ENCODE results near the gene TCF4.
A peak's percentile ranks its signal among the peaks of the same experiment; 100 is the strongest.

Gene TCF4

DNA sequence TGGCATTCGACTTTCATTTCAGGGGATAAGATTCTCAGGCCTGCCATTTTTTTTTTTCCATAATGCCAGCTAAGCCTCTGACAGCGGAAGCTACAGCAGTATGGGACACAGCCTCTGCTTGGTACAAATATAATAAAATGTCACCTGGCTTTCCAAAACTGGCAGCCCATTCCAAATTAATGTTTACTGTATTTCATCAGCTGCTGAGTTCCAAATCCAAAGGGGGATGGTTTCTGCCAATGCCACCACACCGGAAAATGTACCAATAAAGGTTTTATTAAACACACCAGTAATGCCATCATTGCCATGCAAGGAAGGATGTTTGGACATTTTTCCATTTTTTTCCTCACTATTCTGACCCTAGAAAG is 352.9 kb downstream of the TCF4 start:
- Histone ChIP-seq H3K9me3 (ENCODE audit: control insufficient read depth, insufficient read depth, low read length) (no peaks in the 10 kb centered on the region), H3K4me2 (ENCODE audit: low read length) (no peak overlapping the region), H3K36me3 (ENCODE audit: control insufficient read depth, low read length) (peaks cover 66% of the 10 kb centered on the region), H3K9me2 (replicated peaks; ENCODE audit: control insufficient read depth, low read length) (no peaks in the 10 kb centered on the region), H3K4me1 (ENCODE audit: control insufficient read depth, low read length) (peaks cover 4% of the 10 kb centered on the region), H3F3A (ENCODE audit: control insufficient read depth, insufficient read depth) (peaks cover 7% of the 10 kb centered on the region; the same call in 1 of the 2 replicates), H4K20me1 (ENCODE audit: control insufficient read depth, insufficient read depth, low read depth, low read length) (0 out of 2 replicates have a peak, but pooled peaks cover 4% of the 10 kb centered on the region), H3K27me3 (ENCODE audit: control insufficient read depth, low read length) (no peaks in the 10 kb centered on the region), H3K79me2 (ENCODE audit: control insufficient read depth, low read length) (0 out of 2 replicates have a peak, but pooled peaks cover 2% of the 10 kb centered on the region), H3K27ac (ENCODE audit: low read depth, low read length) (no peak overlapping the region), H3K4me3 (ENCODE audit: low read length) (no peak overlapping the region)
- no peak for TF ChIP-seq EZH2phosphoT487 (IDR thresholded peaks at IDR 0.05; ENCODE audit: borderline replicate concordance, low read length)
- TF ChIP-seq, protein P1, sequence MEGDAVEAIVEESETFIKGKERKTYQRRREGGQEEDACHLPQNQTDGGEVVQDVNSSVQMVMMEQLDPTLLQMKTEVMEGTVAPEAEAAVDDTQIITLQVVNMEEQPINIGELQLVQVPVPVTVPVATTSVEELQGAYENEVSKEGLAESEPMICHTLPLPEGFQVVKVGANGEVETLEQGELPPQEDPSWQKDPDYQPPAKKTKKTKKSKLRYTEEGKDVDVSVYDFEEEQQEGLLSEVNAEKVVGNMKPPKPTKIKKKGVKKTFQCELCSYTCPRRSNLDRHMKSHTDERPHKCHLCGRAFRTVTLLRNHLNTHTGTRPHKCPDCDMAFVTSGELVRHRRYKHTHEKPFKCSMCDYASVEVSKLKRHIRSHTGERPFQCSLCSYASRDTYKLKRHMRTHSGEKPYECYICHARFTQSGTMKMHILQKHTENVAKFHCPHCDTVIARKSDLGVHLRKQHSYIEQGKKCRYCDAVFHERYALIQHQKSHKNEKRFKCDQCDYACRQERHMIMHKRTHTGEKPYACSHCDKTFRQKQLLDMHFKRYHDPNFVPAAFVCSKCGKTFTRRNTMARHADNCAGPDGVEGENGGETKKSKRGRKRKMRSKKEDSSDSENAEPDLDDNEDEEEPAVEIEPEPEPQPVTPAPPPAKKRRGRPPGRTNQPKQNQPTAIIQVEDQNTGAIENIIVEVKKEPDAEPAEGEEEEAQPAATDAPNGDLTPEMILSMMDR (IDR thresholded peaks at IDR 0.05; ENCODE audit: low read depth, low read length, poor library complexity, severe bottlenecking): no peak

DNA sequence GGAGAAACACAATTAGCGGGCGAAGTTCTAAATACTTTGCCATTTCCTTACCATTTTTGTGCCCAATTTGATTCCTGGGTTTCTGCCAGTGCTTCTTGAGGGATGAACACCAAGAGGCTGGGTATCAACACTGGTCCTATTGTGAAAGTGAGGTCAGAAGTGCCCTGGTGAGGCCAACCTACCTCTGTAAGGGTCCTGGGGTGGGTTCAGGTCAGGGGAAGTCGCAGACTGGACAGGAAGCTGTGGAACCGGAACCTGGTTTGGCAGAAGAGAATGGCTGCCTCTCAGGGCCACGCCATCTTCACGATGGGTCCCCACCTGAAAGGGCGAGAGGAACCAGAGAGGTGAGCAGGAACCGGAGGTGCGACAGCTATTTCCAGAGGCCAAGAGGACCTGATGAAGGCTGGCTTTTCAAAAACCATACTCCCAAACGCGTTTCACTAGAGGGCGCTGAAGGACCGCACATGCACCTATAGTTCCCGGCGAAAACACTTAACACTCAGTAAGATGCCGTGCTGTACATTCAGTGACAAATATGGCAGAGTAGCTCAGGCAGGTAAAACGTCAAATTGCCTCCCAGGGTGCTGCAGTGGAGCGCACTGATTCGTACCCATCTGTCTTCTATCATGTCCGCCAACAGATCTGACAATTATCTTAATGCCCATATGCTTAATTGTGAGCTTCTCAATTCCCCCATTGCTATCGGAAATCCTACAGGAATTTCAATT is 353.5 kb downstream of the TCF4 start:
- no peak overlapping the region for H3K27ac ChIP-seq (ENCODE audit: low read depth, low read length)
- TF ChIP-seq EZH2phosphoT487 (IDR thresholded peaks at IDR 0.05; ENCODE audit: borderline replicate concordance, low read length): no peak
- TF ChIP-seq, protein P1 (IDR thresholded peaks at IDR 0.05; ENCODE audit: low read depth, low read length, poor library complexity, severe bottlenecking): peak; percentile 92
- 0 out of 2 replicates have a peak, but pooled peaks cover 4% of the 10 kb centered on the region for H4K20me1 ChIP-seq (ENCODE audit: control insufficient read depth, insufficient read depth, low read depth, low read length)
- H3K36me3 ChIP-seq (ENCODE audit: control insufficient read depth, low read length): peaks cover 66% of the 10 kb centered on the region
- no peak overlapping the region for H3K4me2 ChIP-seq (ENCODE audit: low read length)
- H3K4me1 ChIP-seq (ENCODE audit: control insufficient read depth, low read length): peaks cover 4% of the 10 kb centered on the region
- 0 out of 2 replicates have a peak, but pooled peaks cover 2% of the 10 kb centered on the region for H3K79me2 ChIP-seq (ENCODE audit: control insufficient read depth, low read length)
- no peaks in the 10 kb centered on the region for H3K9me3 ChIP-seq (ENCODE audit: control insufficient read depth, insufficient read depth, low read length)
- H3K4me3 ChIP-seq (ENCODE audit: low read length): no peak overlapping the region
- H3K27me3 ChIP-seq (ENCODE audit: control insufficient read depth, low read length): no peaks in the 10 kb centered on the region
- peaks cover 7% of the 10 kb centered on the region; the same call in 1 of the 2 replicates for H3F3A ChIP-seq (ENCODE audit: control insufficient read depth, insufficient read depth)
- no peaks in the 10 kb centered on the region for H3K9me2 ChIP-seq (replicated peaks; ENCODE audit: control insufficient read depth, low read length)

DNA sequence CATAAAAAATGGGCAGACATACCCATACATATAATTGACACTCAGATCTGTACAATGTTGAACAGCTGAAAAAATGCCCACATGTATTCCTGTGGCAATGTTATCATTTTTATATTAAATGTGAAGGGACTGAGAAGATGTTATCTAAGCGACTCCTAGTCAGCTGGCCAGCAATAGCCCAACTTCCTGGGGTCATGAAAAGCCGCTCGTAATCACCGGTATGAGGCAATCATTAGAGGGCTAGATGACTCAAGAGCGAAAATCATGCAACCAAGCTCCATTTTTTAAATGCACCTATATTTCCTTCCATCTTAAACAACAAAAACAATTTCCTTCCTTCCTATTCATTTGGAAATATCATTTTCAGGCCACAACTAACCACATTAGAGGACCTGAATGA is 354.1 kb downstream of the TCF4 start:
- peaks cover 7% of the 10 kb centered on the region; the same call in 1 of the 2 replicates for H3F3A ChIP-seq (ENCODE audit: control insufficient read depth, insufficient read depth)
- no peaks in the 10 kb centered on the region for H3K27me3 ChIP-seq (ENCODE audit: control insufficient read depth, low read length)
- no peak overlapping the region for H3K27ac ChIP-seq (ENCODE audit: low read depth, low read length)
- TF ChIP-seq, protein P1 (IDR thresholded peaks at IDR 0.05; ENCODE audit: low read depth, low read length, poor library complexity, severe bottlenecking): no peak
- TF ChIP-seq EZH2phosphoT487 (IDR thresholded peaks at IDR 0.05; ENCODE audit: borderline replicate concordance, low read length): no peak
- H3K79me2 ChIP-seq (ENCODE audit: control insufficient read depth, low read length): 0 out of 2 replicates have a peak, but pooled peaks cover 2% of the 10 kb centered on the region
- 0 out of 2 replicates have a peak, but pooled peaks cover 4% of the 10 kb centered on the region for H4K20me1 ChIP-seq (ENCODE audit: control insufficient read depth, insufficient read depth, low read depth, low read length)
- H3K4me2 ChIP-seq (ENCODE audit: low read length): no peak overlapping the region
- peaks cover 68% of the 10 kb centered on the region for H3K36me3 ChIP-seq (ENCODE audit: control insufficient read depth, low read length)
- no peaks in the 10 kb centered on the region for H3K9me3 ChIP-seq (ENCODE audit: control insufficient read depth, insufficient read depth, low read length)
- H3K4me1 ChIP-seq (ENCODE audit: control insufficient read depth, low read length): peaks cover 4% of the 10 kb centered on the region
- no peaks in the 10 kb centered on the region for H3K9me2 ChIP-seq (replicated peaks; ENCODE audit: control insufficient read depth, low read length)
- H3K4me3 ChIP-seq (ENCODE audit: low read length): no peak overlapping the region

Measured in DOHH2 (cell line).